HG03025 (cell line): ENCODE data around the gene PER2.

Source experiments
- ATAC-seq: cut with Tn5 transposase; IDR thresholded peaks from one replicate; pipeline ENCODE4 v1.9.1; 2021; ENCODE audit warnings: mild to moderate bottlenecking, moderate library complexity; ENCODE audit not compliant: unreplicated experiment, low FRiP score

The PER2 gene

DNA sequence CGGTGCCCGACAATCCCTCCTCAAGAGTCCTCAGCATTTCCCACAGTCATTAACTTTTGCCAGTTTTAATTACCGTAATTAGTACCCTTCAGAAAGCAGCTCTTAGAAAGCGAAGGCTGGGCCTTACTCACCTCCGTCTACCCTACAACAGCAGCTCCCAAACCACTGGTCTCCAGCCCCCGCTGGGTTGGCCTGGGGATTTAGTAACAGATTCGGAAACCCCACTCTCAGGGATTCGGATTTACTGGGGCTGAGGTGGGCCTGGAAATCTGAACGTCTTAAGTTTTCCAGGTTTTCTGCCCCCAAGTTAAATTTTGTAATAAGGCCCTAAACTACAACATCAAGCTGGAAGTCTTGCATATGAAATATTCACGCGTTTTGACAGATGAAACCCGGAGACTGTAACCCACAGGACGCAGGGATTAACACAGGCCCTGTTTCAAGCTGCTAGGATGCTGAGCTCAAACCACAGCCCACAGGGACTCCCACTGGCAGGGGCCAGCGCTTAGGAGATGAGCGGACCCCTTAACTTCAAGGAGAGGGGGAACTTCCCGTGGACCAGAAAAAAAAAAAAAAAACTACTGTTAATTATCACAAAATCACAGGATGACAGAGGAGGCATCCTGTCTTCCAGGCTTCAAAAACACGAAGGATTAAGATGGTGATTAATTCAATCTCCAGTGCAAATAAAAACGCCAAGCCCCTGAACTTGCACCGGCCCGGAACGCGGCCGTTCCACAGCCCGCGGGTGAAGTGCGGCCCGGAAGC is 85.9 kb downstream of the PER2 start:
- ATAC-seq: no peak
